K562 (cell line): ENCODE measurements around the gene AP1M2. TPM values are rescaled to one million over a fixed set of nuclear protein-coding genes. Genes with fewer than 3 reads are reported as not detected.
A peak's percentile ranks its signal among the peaks of the same experiment; 100 is the strongest.

Experiments used
- CBX8 ChIP-seq: fragments of 200-600 bp; sonication (generic); IDR thresholded peaks from 2 replicates; pipeline ENCODE4 v1.6.1; 2012; ENCODE audit warnings: borderline replicate concordance, mixed run types, low read depth, mild to moderate bottlenecking, moderate library complexity, mixed read lengths, low read length, control low read depth, inconsistent platforms; ENCODE audit not compliant: poor library complexity, severe bottlenecking; ENCODE audit errors: extremely low read depth
- EGR1 ChIP-seq: fragments of 450-650 bp; conservative IDR thresholded peaks from 2 replicates; pipeline ENCODE4 v1.6.1; 2017; ENCODE audit warnings: mild to moderate bottlenecking
- GABPB2 ChIP-seq: fragments of 250-450 bp; sonication (Bioruptor Pico); conservative IDR thresholded peaks from 2 replicates; pipeline ENCODE4 v1.5.1; 2021; ENCODE audit warnings: mild to moderate bottlenecking
- KLF10 ChIP-seq: fragments of 250-450 bp; sonication (Bioruptor Pico); IDR thresholded peaks from 2 replicates; pipeline ENCODE4 v1.6.1; 2021; ENCODE audit warnings: matching md5 sums
- MEIS2 ChIP-seq: fragments of 450-650 bp; IDR thresholded peaks from 2 replicates; pipeline ENCODE4 v1.6.1; 2014; ENCODE audit warnings: mild to moderate bottlenecking; ENCODE audit not compliant: partially characterized antibody
- MYC ChIP-seq, 2 experiments: fragments of 250-450 bp in 1 of 2; sonication (Bioruptor Pico) in 1 of 2; IDR thresholded peaks; 2 replicates each; pipeline versions ENCODE4 v1.5.1 to v1.6.1; 2012 to 2021; ENCODE audit warnings: low read depth in 2 of 2, borderline replicate concordance in 1 of 2, improper control_type of control experiment in 1 of 2, low read length in 1 of 2, mild to moderate bottlenecking in 1 of 2, moderate library complexity in 1 of 2
- NCOR1 ChIP-seq: fragments of 450-650 bp; IDR thresholded peaks from 2 replicates; pipeline ENCODE4 v1.6.1; 2016; ENCODE audit warnings: mild to moderate bottlenecking, moderate library complexity
- SETDB1 ChIP-seq: IDR thresholded peaks from one replicate; pipeline ENCODE4 v1.6.1; 2012; ENCODE audit warnings: low read length, control low read depth, inconsistent platforms
- SP1 ChIP-seq: sonication (generic); formaldehyde crosslinking; IDR thresholded peaks from 2 replicates; pipeline ENCODE4 v1.8.1; 2022; ENCODE audit warnings: mild to moderate bottlenecking, missing genetic modification reagents
- SRSF3 ChIP-seq: fragments of 200-400 bp; formaldehyde crosslinking; IDR thresholded peaks from 2 replicates; pipeline ENCODE4 v1.6.1; 2016; ENCODE audit warnings: mild to moderate bottlenecking, low read length, moderate library complexity; ENCODE audit not compliant: insufficient read depth
- SRSF7 ChIP-seq: fragments of 200-400 bp; formaldehyde crosslinking; optimal IDR thresholded peaks from 2 replicates; pipeline ENCODE3; 2017; ENCODE audit warnings: mild to moderate bottlenecking, low read depth, low read length
- SRSF9 ChIP-seq: fragments of 200-400 bp; formaldehyde crosslinking; IDR thresholded peaks from 2 replicates; pipeline ENCODE4 v1.6.1; 2017; ENCODE audit warnings: low read depth, low read length, borderline replicate concordance
- TAF7 ChIP-seq: fragments of 450-650 bp; IDR thresholded peaks from 2 replicates; pipeline ENCODE4 v1.6.1; 2016; ENCODE audit warnings: missing genetic modification characterization, missing compliant biosample characterization
- TSC22D4 ChIP-seq: fragments of 450-650 bp; IDR thresholded peaks from 2 replicates; pipeline ENCODE4 v1.6.1; 2016; ENCODE audit warnings: missing genetic modification characterization, missing biosample characterization, control low read depth
- YY1 ChIP-seq, 3 experiments: IDR thresholded peaks; 2 replicates each; pipeline ENCODE4 v1.6.1; 2011; ENCODE audit warnings: low read length in 2 of 3, mild to moderate bottlenecking in 2 of 3, moderate library complexity in 2 of 3, borderline replicate concordance in 1 of 3, control low read depth in 1 of 3, low read depth in 1 of 3; ENCODE audit not compliant: insufficient read depth in 3 of 3, insufficient replicate concordance in 2 of 3, control insufficient read depth in 1 of 3, insufficient read length in 1 of 3; ENCODE audit errors: extremely low read depth in 1 of 3
- ZNF134 ChIP-seq: fragments of 250-450 bp; sonication (Bioruptor Pico); conservative IDR thresholded peaks from 2 replicates; pipeline ENCODE4 v1.4.0; 2020
- ZNF57 ChIP-seq: fragments of 450-650 bp; formaldehyde crosslinking; IDR thresholded peaks from 2 replicates; pipeline ENCODE4 v1.4.0; 2020; ENCODE audit warnings: mild to moderate bottlenecking, moderate library complexity
- ZNF75A ChIP-seq: fragments of 450-650 bp; formaldehyde crosslinking; IDR thresholded peaks from 2 replicates; pipeline ENCODE4 v1.4.0; 2020; ENCODE audit warnings: mild to moderate bottlenecking
- polyA plus RNA-seq, 8 experiments: library from polyadenylated mRNA; depleted of rRNA in 4 of 8; stranded (reverse) in 5 of 8; unstranded in 3 of 8; fragments of >200 nt; fragmentation: Nextera tagmentation in 2 of 8; fragmentation: Illumina TruSeq in 1 of 8; extraction: Ambion mirVana in 2 of 8; extraction: Trizol in 1 of 8; gene quantifications; 2 replicates each; pipeline versions ENCODE4 v1.2.1 to v1.2.3, GENCODE V29; 2011 to 2014; ENCODE audit warnings: inconsistent platforms in 1 of 8, missing spikeins in 1 of 8
- total RNA-seq, 7 experiments: library from RNA; depleted of rRNA in 6 of 7; stranded (reverse); fragments of >200 nt in 6 of 7; fragmentation: Illumina TruSeq in 2 of 7; extraction: Trizol in 2 of 7; gene quantifications; 2 replicates each; pipeline versions ENCODE4 v1.2.1 to v1.2.3, GENCODE V29; 2011 to 2021; ENCODE audit warnings: low replicate concordance in 1 of 7
- TF ChIP-seq, protein P1 (sequence below), 3 experiments: fragments of 200-800 bp in 1 of 3; sonication (Bioruptor generic) in 1 of 3; sonication (generic) in 1 of 3; formaldehyde crosslinking in 1 of 3; IDR thresholded peaks; 2 replicates each; pipeline versions ENCODE4 v1.6.1 to v1.8.0; 2016 to 2022; ENCODE audit warnings: mild to moderate bottlenecking in 2 of 3, missing compliant biosample characterization in 2 of 3, missing genetic modification characterization in 2 of 3, missing genetic modification reagents in 1 of 3
- TF ChIP-seq, protein P2 (sequence below): fragments of 450-650 bp; conservative IDR thresholded peaks from 2 replicates; pipeline ENCODE4 v1.6.1; 2016; ENCODE audit warnings: missing genetic modification characterization, low read depth, mild to moderate bottlenecking, missing compliant biosample characterization, moderate library complexity
- TF ChIP-seq, protein P3 (sequence below): fragments of 450-650 bp; conservative IDR thresholded peaks from 2 replicates; pipeline ENCODE4 v1.6.1; 2016; ENCODE audit warnings: missing genetic modification characterization, low read depth, mild to moderate bottlenecking, control low read depth, missing compliant biosample characterization

Gene AP1M2
- total and polyA plus RNA-seq, 9 of the 15 experiments (the other 6 are each of a cell fraction or from before 2014, with no cell fraction given) = 0.33 to 1.4 (median 0.89) TPM; not detected in 1

DNA sequence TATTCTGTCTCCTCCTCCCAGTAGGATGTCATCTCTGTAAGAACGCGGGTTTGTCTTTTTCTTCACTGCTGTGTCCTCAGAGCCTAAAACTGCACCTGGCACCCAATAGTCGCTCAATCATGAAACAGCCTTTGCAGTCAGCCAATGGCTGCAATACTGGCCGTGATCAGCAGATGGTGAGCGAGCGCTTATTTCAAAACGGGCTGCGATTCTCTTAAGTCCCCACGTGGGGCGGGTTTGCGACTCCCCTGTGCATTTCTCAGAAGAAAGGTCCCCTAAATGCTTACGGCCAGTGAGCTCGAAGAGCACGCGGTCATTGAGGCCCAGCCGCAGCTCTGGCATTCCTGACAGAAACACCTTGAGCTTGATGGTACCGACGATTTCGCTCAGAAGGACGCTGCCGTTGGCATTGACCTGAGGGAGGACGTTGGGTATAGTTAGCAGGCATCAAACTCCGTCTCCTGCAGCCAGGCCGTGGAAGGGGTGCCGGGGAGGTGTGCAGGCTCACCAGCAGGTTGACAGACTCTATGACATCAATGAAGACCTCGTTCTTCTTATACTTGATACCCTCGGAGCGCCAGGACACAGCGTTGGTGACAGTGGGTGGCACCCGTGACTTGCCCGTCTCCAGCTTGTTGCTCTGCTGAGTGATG is 6.0 kb downstream of the AP1M2 start (continued):
- TF ChIP-seq CBX8 (no peak), SP1 (no peak; the same call in 1 of the 2 replicates), MEIS2 (no peak), SRSF9 (no peak), SETDB1 (no peak), SRSF3 (no peak), GABPB2 (no peak), YY1 (IDR thresholded peaks at IDR 0.05; ENCODE audit: borderline replicate concordance in 1 of 3, control insufficient read depth in 1 of 3, extremely low read depth in 1 of 3, insufficient read depth in 3 of 3, insufficient read length in 1 of 3, insufficient replicate concordance in 2 of 3, low read depth in 1 of 3, low read length in 2 of 3) (peak in 2 of 3 experiments; percentile 17 to 58), TSC22D4 (tag) (no peak), ZNF134 (CRISPR knock-in tag) (no peak), KLF10 (no peak), TAF7 (tag) (no peak), ZNF75A (CRISPR knock-in tag) (no peak), EGR1 (no peak), MYC (IDR thresholded peaks at IDR 0.05; ENCODE audit: low read depth, low read length) (peak; percentile 87), MYC (CRISPR knock-in tag; IDR thresholded peaks at IDR 0.05; ENCODE audit: borderline replicate concordance, low read depth) (0 out of 2 replicates have a peak, but pooled peaks have one; percentile 13), NCOR1 (no peak), ZNF57 (CRISPR knock-in tag) (no peak), SRSF7 (no peak)
- TF ChIP-seq, protein P1, sequence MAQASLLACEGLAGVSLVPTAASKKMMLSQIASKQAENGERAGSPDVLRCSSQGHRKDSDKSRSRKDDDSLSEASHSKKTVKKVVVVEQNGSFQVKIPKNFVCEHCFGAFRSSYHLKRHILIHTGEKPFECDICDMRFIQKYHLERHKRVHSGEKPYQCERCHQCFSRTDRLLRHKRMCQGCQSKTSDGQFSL (CRISPR knock-in tag; IDR thresholded peaks at IDR 0.05) = no peak
- TF ChIP-seq, protein P1 (tag; IDR thresholded peaks at IDR 0.05) = no peak
- TF ChIP-seq, protein P2, sequence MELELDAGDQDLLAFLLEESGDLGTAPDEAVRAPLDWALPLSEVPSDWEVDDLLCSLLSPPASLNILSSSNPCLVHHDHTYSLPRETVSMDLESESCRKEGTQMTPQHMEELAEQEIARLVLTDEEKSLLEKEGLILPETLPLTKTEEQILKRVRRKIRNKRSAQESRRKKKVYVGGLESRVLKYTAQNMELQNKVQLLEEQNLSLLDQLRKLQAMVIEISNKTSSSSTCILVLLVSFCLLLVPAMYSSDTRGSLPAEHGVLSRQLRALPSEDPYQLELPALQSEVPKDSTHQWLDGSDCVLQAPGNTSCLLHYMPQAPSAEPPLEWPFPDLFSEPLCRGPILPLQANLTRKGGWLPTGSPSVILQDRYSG (tag) = no peak
- TF ChIP-seq, protein P3, sequence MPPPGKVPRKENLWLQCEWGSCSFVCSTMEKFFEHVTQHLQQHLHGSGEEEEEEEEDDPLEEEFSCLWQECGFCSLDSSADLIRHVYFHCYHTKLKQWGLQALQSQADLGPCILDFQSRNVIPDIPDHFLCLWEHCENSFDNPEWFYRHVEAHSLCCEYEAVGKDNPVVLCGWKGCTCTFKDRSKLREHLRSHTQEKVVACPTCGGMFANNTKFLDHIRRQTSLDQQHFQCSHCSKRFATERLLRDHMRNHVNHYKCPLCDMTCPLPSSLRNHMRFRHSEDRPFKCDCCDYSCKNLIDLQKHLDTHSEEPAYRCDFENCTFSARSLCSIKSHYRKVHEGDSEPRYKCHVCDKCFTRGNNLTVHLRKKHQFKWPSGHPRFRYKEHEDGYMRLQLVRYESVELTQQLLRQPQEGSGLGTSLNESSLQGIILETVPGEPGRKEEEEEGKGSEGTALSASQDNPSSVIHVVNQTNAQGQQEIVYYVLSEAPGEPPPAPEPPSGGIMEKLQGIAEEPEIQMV = no peak
